SU-DHL-6 (cell line): Measurements from ENCODE around the gene A2ML1.
"Not testable (repeated sequence)": the region's sequence is repeated elsewhere in the genome, so short reads cannot be mapped to it uniquely, and the experiment has no call there.

Source experiments
- H2AFZ ChIP-seq: fragments of 200-600 bp; sonication (generic); 2 replicates; pipeline ENCODE4 v1.6.1; 2014; ENCODE audit warnings: low read depth, mild to moderate bottlenecking, moderate library complexity, mixed read lengths, antibody characterized with exemption, low read length; ENCODE audit not compliant: severe bottlenecking
- H3F3A ChIP-seq: fragments of 200-600 bp; shearing (Covaris generic); 2 replicates; pipeline ENCODE4 v1.6.0; 2016; ENCODE audit warnings: antibody characterized with exemption, mild to moderate bottlenecking; ENCODE audit not compliant: insufficient read depth
- H3K27ac ChIP-seq: fragments of 200-600 bp; sonication (generic); 2 replicates; pipeline ENCODE4 v1.5.1; 2016; ENCODE audit warnings: low read depth, mild to moderate bottlenecking, low read length, moderate library complexity, mixed read lengths
- H3K27me3 ChIP-seq: fragments of 200-600 bp; sonication (generic), shearing (Covaris generic); 2 replicates; pipeline ENCODE4 v1.6.0; 2014; ENCODE audit warnings: mild to moderate bottlenecking, low read length
- H3K36me3 ChIP-seq: fragments of 200-600 bp; sonication (generic); 2 replicates; pipeline ENCODE4 v1.6.1; 2014; ENCODE audit warnings: mild to moderate bottlenecking, low read length, mixed read lengths
- H3K4me2 ChIP-seq: fragments of 300-600, 200-600 bp; shearing (Covaris generic), sonication (generic); 2 replicates; pipeline ENCODE4 v1.6.0; 2014; ENCODE audit warnings: low read length, low read depth, mild to moderate bottlenecking; ENCODE audit not compliant: poor library complexity, severe bottlenecking
- H3K4me3 ChIP-seq: fragments of 200-600 bp; sonication (generic); 2 replicates; pipeline ENCODE4 v1.5.1; 2014; ENCODE audit warnings: antibody characterized with exemption, low read length, mild to moderate bottlenecking, mixed read lengths; ENCODE audit not compliant: insufficient read depth, poor library complexity, severe bottlenecking
- H3K79me2 ChIP-seq: fragments of 200-600 bp; sonication (generic); 2 replicates; pipeline ENCODE4 v1.6.1; 2014; ENCODE audit warnings: mild to moderate bottlenecking, low read length, moderate library complexity; ENCODE audit not compliant: insufficient read depth
- H3K9ac ChIP-seq: fragments of 200-600 bp; sonication (generic); 2 replicates; pipeline ENCODE4 v1.7.0; 2014; ENCODE audit warnings: mild to moderate bottlenecking, low read length
- H3K9me2 ChIP-seq: fragments of 200-600 bp; sonication (generic); replicated peaks from 2 replicates; pipeline ENCODE4 v1.6.1; 2014; ENCODE audit warnings: low read length; ENCODE audit not compliant: insufficient read depth
- H3K9me3 ChIP-seq: fragments of 200-600 bp; sonication (generic); 2 replicates; pipeline ENCODE4 v1.6.1; 2014; ENCODE audit warnings: low read length, mixed read lengths; ENCODE audit not compliant: insufficient read depth
- H4K20me1 ChIP-seq: fragments of 200-600 bp; sonication (generic); 2 replicates; pipeline ENCODE4 v1.6.1; 2014; ENCODE audit warnings: low read depth, mild to moderate bottlenecking, antibody characterized with exemption, low read length, moderate library complexity, mixed read lengths
- EZH2phosphoT487 ChIP-seq: fragments of 200-600 bp; sonication (generic), shearing (Covaris generic); conservative IDR thresholded peaks from 2 replicates; pipeline ENCODE4 v1.6.1; 2018; ENCODE audit warnings: mild to moderate bottlenecking, antibody characterized with exemption, low read length, moderate library complexity, mixed read lengths
- TF ChIP-seq, protein P1 (sequence below): fragments of 200-600 bp; sonication (generic); IDR thresholded peaks from one replicate; pipeline ENCODE4 v1.5.1; 2017; ENCODE audit warnings: antibody characterized with exemption, mild to moderate bottlenecking, low read length, moderate library complexity; ENCODE audit not compliant: insufficient read depth, poor library complexity, severe bottlenecking

The A2ML1 gene

DNA sequence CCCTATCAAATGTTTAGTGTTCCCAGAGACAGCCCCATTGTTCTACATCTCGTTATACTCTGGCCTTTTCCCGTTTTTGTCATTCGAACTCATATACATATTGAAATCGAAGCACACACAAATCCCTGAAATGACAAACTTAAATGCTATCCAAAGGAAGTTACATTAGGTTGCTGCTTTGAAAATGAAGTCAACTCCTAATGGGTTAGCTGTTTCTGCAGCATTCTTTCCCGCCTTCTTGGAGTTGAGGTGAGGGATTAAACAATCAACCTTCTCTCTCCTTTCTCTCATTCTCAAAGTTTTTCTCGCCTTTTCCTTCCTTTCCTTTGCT lies 91.2 kb downstream of the A2ML1 start:
- Histone ChIP-seq H3K27me3 (no peaks in the 10 kb centered on the region), H3K9ac (peak overlapping the region; percentile 57), H3K27ac (no peak overlapping the region), H3K9me2 (no peaks in the 10 kb centered on the region), H3K79me2 (no peaks in the 10 kb centered on the region), H4K20me1 (no peaks in the 10 kb centered on the region), H3K4me2 (peak overlapping the region; percentile 54), H3K4me3 (no peak overlapping the region), H3F3A (peaks cover 7% of the 10 kb centered on the region; the same call in 1 of the 2 replicates), H2AFZ (no peak overlapping the region), H3K36me3 (no peaks in the 10 kb centered on the region), H3K9me3 (no peaks in the 10 kb centered on the region)
- no peak for TF ChIP-seq EZH2phosphoT487
- TF ChIP-seq, protein P1, sequence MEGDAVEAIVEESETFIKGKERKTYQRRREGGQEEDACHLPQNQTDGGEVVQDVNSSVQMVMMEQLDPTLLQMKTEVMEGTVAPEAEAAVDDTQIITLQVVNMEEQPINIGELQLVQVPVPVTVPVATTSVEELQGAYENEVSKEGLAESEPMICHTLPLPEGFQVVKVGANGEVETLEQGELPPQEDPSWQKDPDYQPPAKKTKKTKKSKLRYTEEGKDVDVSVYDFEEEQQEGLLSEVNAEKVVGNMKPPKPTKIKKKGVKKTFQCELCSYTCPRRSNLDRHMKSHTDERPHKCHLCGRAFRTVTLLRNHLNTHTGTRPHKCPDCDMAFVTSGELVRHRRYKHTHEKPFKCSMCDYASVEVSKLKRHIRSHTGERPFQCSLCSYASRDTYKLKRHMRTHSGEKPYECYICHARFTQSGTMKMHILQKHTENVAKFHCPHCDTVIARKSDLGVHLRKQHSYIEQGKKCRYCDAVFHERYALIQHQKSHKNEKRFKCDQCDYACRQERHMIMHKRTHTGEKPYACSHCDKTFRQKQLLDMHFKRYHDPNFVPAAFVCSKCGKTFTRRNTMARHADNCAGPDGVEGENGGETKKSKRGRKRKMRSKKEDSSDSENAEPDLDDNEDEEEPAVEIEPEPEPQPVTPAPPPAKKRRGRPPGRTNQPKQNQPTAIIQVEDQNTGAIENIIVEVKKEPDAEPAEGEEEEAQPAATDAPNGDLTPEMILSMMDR = no peak

DNA sequence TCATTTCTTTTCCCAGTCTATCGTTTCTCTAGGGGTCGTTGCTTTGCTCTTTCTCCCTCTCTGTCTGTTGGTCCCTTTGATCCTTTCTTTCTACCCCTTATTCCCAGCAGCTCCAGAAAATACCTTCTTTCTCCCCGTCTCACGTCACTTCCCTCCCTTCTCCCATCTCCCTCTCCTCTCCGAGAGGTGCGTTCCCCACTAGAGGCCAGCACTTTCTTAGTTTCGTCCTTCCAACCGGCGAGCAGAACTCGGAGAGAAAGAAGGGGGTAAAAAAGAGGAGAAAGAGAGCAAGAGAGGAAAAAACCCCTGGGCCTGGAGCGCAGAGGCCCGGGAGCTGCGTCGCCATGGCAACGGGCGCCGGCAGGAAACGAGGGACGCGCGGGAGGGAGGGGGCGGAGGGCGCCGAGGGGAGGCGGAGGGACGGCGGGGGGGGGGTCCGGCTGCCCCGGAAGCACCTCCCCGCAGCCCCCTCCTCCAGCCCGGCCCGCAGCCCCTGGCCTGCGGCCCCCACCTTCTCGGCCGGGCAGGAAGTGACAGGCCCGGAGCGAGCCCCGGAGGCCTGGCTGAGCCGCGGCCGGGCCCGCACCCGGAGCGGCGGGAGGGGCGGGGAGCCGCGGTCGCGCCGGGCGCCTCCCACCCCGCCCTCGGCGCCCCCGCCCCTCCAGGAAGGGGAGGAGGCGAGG lies 91.8 kb downstream of the A2ML1 start, which contains the start of gene PHC1:
PHC1 (plus strand) TSS at position 477 of the 683 bp plus-strand sequence. CDS start 3,169 bp downstream, outside the sequence.
- H2AFZ ChIP-seq = peak within 1 kb of the TSS; percentile 64
- peak within 1 kb of the TSS; percentile 57 for H3K9ac ChIP-seq
- not testable (repeated sequence) for H3K27ac ChIP-seq, H3F3A ChIP-seq, H3K27me3 ChIP-seq, H4K20me1 ChIP-seq, H3K79me2 ChIP-seq, H3K9me3 ChIP-seq, H3K9me2 ChIP-seq, H3K36me3 ChIP-seq
- peak within 1 kb of the TSS; percentile 82 for H3K4me2 ChIP-seq
- H3K4me3 ChIP-seq = peak within 1 kb of the TSS; percentile 66

DNA sequence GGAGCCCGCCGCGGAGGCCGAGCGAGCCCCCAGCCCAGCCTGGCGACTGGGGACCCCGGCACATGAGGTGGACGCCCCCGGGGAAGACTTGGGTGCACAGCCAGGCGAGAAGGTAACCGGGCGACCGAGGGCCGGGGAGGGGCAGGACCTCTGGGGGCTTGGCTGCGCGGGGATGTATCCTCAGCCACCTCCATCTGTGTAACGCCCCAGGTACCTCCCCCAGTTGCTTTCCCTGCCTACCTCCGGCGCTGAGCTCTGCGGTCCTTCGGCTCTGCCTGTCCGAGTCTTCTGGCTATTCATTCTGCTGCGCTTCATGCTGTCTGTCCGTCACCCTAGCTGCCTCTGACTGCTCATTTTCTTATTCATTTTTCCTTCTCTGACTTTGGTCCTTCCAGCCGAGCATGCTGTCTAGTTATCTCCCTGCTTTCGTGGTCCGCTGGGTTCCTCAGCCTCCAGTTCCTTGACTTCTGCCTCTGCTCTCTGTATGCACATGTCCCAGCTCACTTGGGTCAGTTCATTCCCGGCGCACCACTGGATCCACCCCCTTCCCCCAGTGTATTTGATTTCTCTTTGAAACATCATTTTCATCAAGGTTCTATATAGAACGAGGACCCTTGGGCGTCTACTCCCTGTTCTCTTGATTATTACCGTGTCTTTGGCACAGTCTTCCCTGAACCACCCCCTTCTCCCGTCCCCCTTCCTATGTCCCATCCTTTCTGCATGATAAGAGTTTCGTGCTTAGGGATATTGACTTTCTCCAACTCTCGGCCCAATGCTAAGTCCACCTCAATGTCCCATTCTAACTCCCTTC lies 92.5 kb downstream of the A2ML1 start:
- no peaks in the 10 kb centered on the region for H3K27me3 ChIP-seq
- no peaks in the 10 kb centered on the region for H3K36me3 ChIP-seq
- TF ChIP-seq, protein P1 = no peak
- TF ChIP-seq EZH2phosphoT487 = no peak
- no peaks in the 10 kb centered on the region for H3K79me2 ChIP-seq
- peak overlapping the region; percentile 64 for H2AFZ ChIP-seq
- H3K27ac ChIP-seq = no peak overlapping the region
- H3K4me2 ChIP-seq = peak overlapping the region; percentile 82
- peak overlapping the region; percentile 66 for H3K4me3 ChIP-seq
- peak overlapping the region; percentile 57 for H3K9ac ChIP-seq
- no peaks in the 10 kb centered on the region for H3K9me2 ChIP-seq
- H4K20me1 ChIP-seq = no peaks in the 10 kb centered on the region
- H3K9me3 ChIP-seq = no peaks in the 10 kb centered on the region
- peaks cover 7% of the 10 kb centered on the region; the same call in 1 of the 2 replicates for H3F3A ChIP-seq

DNA sequence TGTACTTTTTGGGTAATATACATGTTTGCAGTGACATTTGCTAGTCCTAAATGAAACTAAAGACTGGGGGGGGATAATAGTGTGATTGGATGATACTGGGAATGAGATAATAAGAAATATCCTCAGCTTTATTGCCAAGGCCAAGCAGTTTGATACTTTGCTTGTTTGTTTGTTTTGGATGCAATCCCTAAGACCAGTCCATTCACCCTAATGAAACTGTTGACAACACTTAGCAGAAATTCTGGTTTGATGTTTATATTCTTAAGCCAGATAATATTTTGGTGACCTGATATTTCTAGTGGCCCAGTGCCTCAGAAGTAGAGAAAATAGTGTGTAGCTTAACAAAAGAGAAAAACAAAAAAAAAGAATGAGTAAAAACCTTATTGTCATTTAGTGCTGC lies 93.7 kb downstream of the A2ML1 start:
- Histone ChIP-seq H3K4me2 (no peak overlapping the region), H3K9ac (no peak overlapping the region), H2AFZ (no peak overlapping the region)

More for the DNA sequence above, 93.7 kb downstream of the A2ML1 start:
- no peak overlapping the region for H3K4me3 ChIP-seq
- no peaks in the 10 kb centered on the region for H3K79me2 ChIP-seq
- no peaks in the 10 kb centered on the region for H3K9me3 ChIP-seq
- no peaks in the 10 kb centered on the region for H3K9me2 ChIP-seq
- H3K27ac ChIP-seq = no peak overlapping the region
- H3F3A ChIP-seq = peaks cover 7% of the 10 kb centered on the region; the same call in 1 of the 2 replicates
- TF ChIP-seq, protein P1 = no peak
- no peak for TF ChIP-seq EZH2phosphoT487
- H3K36me3 ChIP-seq = no peaks in the 10 kb centered on the region
- no peaks in the 10 kb centered on the region for H4K20me1 ChIP-seq
- H3K27me3 ChIP-seq = no peaks in the 10 kb centered on the region
